ENCODE results near the gene PGM1. TPM values are rescaled to one million over a fixed set of nuclear protein-coding genes. Genes with fewer than 3 reads are reported as not detected.

Gene PGM1
- total RNA-seq, 2 experiments from 2014 or later: 43.2 to 56.9 TPM

DNA sequence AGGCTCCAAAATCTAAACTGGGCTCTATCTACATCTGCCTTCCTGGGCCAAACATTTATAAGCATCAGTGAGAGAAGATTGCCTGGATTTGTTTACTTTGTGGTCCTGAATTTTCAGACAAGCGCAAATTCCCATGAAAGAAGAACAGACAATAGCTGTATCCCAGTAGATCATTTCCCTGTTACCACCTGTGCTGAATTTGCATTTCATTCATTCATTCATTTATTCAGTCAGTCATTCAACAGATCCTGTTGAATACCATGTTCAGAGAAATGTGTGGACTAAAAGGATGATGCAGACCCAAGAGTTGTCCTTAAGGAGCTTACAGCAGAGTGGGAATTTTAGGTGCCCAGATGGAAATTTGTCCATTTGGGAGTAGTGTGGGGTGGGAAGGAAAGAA, 2.2 kb downstream of the PGM1 start:
- Histone ChIP-seq H3K4me1 (ENCODE audit: insufficient read depth, low read length, poor library complexity, severe bottlenecking) (peaks cover 11% of the 10 kb centered on the region), H2AFZ (ENCODE audit: low read length) (no peak overlapping the region), H3K9me3 (ENCODE audit: low read length) (no peaks in the 10 kb centered on the region), H3K4me2 (ENCODE audit: low read length) (no peak overlapping the region), H3K4me3 (ENCODE audit: low read depth, low read length, poor library complexity, severe bottlenecking) (no peak overlapping the region), H3K27ac (ENCODE audit: low read depth, low read length, poor library complexity, severe bottlenecking) (no peak overlapping the region), H4K20me1 (ENCODE audit: insufficient read depth, low read length) (no peaks in the 10 kb centered on the region), H3K9me2 (ENCODE audit: insufficient read depth, low read length) (no peaks in the 10 kb centered on the region), H3K36me3 (ENCODE audit: insufficient read depth, low read length) (no peaks in the 10 kb centered on the region), H3K79me2 (ENCODE audit: insufficient read depth, low read depth, low read length) (peaks cover 10% of the 10 kb centered on the region; the same call in 1 of the 2 replicates)
- ChIA-PET POLR2A (interaction anchor here (0.8 to 1.2 kb wide), 2 partner anchors 12 to 72 kb away, joined by 3 to 4 read pairs; partner anchors contain the start of genes EFCAB7 and ITGB3BP), CTCF (ENCODE audit: unreplicated experiment) (no interaction called here)
- TF ChIP-seq EZH2phosphoT487 (IDR thresholded peaks at IDR 0.05; ENCODE audit: borderline replicate concordance, low read depth, low read length): no peak
- TF ChIP-seq, protein P1, sequence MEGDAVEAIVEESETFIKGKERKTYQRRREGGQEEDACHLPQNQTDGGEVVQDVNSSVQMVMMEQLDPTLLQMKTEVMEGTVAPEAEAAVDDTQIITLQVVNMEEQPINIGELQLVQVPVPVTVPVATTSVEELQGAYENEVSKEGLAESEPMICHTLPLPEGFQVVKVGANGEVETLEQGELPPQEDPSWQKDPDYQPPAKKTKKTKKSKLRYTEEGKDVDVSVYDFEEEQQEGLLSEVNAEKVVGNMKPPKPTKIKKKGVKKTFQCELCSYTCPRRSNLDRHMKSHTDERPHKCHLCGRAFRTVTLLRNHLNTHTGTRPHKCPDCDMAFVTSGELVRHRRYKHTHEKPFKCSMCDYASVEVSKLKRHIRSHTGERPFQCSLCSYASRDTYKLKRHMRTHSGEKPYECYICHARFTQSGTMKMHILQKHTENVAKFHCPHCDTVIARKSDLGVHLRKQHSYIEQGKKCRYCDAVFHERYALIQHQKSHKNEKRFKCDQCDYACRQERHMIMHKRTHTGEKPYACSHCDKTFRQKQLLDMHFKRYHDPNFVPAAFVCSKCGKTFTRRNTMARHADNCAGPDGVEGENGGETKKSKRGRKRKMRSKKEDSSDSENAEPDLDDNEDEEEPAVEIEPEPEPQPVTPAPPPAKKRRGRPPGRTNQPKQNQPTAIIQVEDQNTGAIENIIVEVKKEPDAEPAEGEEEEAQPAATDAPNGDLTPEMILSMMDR (conservative IDR thresholded peaks at IDR 0.05; ENCODE audit: low read length): no peak
- DNase-seq (ENCODE audit: low spot score): no peak
- intact Hi-C loops (cut with micrococcal nuclease; ENCODE audit: unreplicated experiment): loop anchor here (10.0 kb wide), 1 partner anchor 229 kb away; no protein-coding TSS in a partner anchor
- no TSS peak for BruUV-seq (replicated peaks)

DNA sequence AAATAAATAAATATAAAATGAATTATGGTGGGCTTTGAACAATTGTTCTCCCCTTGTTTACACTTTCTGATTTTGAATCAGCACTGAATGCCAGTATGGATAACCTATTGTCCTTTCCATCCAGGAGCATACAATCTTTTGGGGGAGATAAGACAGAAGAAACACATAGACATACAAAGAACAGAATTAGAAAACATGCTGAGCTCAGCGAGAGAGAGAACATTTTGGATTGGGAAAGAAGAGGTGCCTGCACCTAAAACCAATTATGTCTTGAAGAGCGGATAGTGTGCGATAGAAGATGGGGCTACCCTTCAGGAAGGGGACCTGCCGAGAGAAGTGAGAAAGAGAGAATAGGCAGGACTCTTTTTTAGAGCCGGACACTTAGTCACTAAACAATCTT, 6.6 kb downstream of the PGM1 start:
- ChIA-PET CTCF (ENCODE audit: unreplicated experiment) (no interaction called here), POLR2A (interaction anchor here (0.9 kb wide), 1 partner anchor 26 kb away, joined by 3 read pairs; no protein-coding TSS in a partner anchor)
- peaks cover 10% of the 10 kb centered on the region; the same call in 1 of the 2 replicates for H3K79me2 ChIP-seq (ENCODE audit: insufficient read depth, low read depth, low read length)

DNA sequence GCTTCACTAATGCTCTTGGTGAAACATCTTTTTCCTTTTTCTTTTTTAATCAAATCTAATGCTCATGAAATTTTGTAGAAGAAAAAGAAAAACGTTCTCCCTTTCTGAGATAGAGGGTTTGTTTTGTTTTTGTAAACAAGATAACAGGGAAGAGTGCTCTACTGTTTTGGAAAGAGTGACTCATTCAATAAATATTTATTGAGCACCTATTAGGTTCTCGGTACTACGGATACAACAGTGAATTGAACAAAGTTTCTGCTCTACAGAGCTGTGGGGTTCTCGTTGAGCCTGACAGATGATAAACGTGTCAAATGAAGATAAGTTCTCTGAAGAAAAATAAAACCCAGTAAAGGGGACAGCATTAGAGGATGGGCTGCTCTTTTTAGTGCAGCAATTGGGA, 7.0 kb downstream of the PGM1 start:
- Histone ChIP-seq H3K4me1 (ENCODE audit: insufficient read depth, low read length, poor library complexity, severe bottlenecking) (no peaks in the 10 kb centered on the region), H3K9me3 (ENCODE audit: low read length) (no peaks in the 10 kb centered on the region), H3K79me2 (ENCODE audit: insufficient read depth, low read depth, low read length) (peaks cover 6% of the 10 kb centered on the region; the same call in 1 of the 2 replicates), H2AFZ (ENCODE audit: low read length) (no peak overlapping the region), H4K20me1 (ENCODE audit: insufficient read depth, low read length) (no peaks in the 10 kb centered on the region), H3K36me3 (ENCODE audit: insufficient read depth, low read length) (no peaks in the 10 kb centered on the region), H3K27ac (ENCODE audit: low read depth, low read length, poor library complexity, severe bottlenecking) (no peak overlapping the region), H3K4me2 (ENCODE audit: low read length) (no peak overlapping the region), H3K9me2 (ENCODE audit: insufficient read depth, low read length) (no peaks in the 10 kb centered on the region), H3K4me3 (ENCODE audit: low read depth, low read length, poor library complexity, severe bottlenecking) (no peak overlapping the region)
- ChIA-PET CTCF (ENCODE audit: unreplicated experiment) (no interaction called here), POLR2A (interaction anchor here (0.9 kb wide), 1 partner anchor 25 kb away, joined by 3 read pairs; no protein-coding TSS in a partner anchor)
- DNase-seq (ENCODE audit: low spot score): no peak
- TF ChIP-seq, protein P1 (conservative IDR thresholded peaks at IDR 0.05; ENCODE audit: low read length): no peak
- no peak for TF ChIP-seq EZH2phosphoT487 (IDR thresholded peaks at IDR 0.05; ENCODE audit: borderline replicate concordance, low read depth, low read length)
- BruUV-seq (replicated peaks): no TSS peak
- intact Hi-C loops (cut with micrococcal nuclease; ENCODE audit: unreplicated experiment): no loop called here

More for the DNA sequence above, 6.6 kb downstream of the PGM1 start:
- no peaks in the 10 kb centered on the region for H3K4me1 ChIP-seq (ENCODE audit: insufficient read depth, low read length, poor library complexity, severe bottlenecking)
- H3K9me3 ChIP-seq (ENCODE audit: low read length): no peaks in the 10 kb centered on the region
- H3K27ac ChIP-seq (ENCODE audit: low read depth, low read length, poor library complexity, severe bottlenecking): no peak overlapping the region
- intact Hi-C loops (cut with micrococcal nuclease; ENCODE audit: unreplicated experiment): loop anchor here (10.0 kb wide), 1 partner anchor 225 kb away; no protein-coding TSS in a partner anchor
- H2AFZ ChIP-seq (ENCODE audit: low read length): no peak overlapping the region
- no peaks in the 10 kb centered on the region for H4K20me1 ChIP-seq (ENCODE audit: insufficient read depth, low read length)
- H3K36me3 ChIP-seq (ENCODE audit: insufficient read depth, low read length): no peaks in the 10 kb centered on the region
- DNase-seq (ENCODE audit: low spot score): no peak
- TF ChIP-seq, protein P1 (conservative IDR thresholded peaks at IDR 0.05; ENCODE audit: low read length): no peak
- no peak for TF ChIP-seq EZH2phosphoT487 (IDR thresholded peaks at IDR 0.05; ENCODE audit: borderline replicate concordance, low read depth, low read length)
- H3K9me2 ChIP-seq (ENCODE audit: insufficient read depth, low read length): no peaks in the 10 kb centered on the region
- H3K4me3 ChIP-seq (ENCODE audit: low read depth, low read length, poor library complexity, severe bottlenecking): no peak overlapping the region
- no TSS peak for BruUV-seq (replicated peaks)
- H3K4me2 ChIP-seq (ENCODE audit: low read length): no peak overlapping the region
